NCI-H146 treated with DMSO at 0.1 percent for 48 hours (cell line): ENCODE data around the gene STK35.
A peak's percentile ranks its signal among the peaks of the same experiment; 100 is the strongest.

Experiments used
- DNase-seq: peaks from one replicate; lab custom pipeline; 2025; ENCODE audit not compliant: unreplicated experiment; lab: John Stamatoyannopoulos, UW

The STK35 gene

DNA sequence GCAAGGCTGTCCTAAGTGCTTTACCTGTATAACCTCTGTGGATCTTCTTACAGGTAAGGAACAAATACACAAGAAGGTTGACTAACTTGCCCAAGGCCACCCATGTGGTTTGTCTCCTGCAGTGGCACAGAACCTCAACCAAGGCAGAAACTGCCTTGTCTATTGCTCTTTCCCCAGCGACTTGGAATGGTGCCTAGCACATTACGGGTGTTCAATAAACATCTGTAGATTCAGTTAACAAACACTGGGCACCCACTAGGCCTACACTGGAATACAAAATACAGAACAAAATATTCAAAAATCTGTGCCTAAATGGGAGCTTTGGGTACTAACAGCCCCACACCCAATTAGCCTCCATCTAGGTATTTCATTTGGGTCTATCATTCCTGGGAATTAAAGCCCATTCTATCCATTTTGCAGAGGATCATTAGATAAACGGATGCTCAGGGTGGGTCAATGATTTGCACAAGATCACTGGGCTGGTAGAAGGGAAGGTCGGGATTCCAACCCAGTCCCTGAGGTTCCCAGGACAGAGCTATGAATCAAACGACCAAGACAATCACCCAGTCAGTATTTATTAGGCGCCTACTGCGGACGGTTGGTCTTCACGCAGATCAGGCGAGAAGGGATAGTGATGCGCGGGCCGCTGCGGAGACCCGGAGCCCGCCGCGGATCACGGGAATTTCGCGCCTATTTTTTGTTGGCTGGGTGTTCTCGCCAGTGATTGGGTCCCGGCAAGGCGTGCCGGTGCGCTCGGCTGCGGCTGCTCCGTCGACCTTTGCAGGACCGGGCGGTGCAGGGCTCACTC, at the start of gene STK35:
Gene STK35, plus strand, starts transcription at position 771 of the 808 bp plus-strand sequence. CDS start 55 bp downstream, outside the sequence.
- DNase-seq, result peak; percentile 72

DNA sequence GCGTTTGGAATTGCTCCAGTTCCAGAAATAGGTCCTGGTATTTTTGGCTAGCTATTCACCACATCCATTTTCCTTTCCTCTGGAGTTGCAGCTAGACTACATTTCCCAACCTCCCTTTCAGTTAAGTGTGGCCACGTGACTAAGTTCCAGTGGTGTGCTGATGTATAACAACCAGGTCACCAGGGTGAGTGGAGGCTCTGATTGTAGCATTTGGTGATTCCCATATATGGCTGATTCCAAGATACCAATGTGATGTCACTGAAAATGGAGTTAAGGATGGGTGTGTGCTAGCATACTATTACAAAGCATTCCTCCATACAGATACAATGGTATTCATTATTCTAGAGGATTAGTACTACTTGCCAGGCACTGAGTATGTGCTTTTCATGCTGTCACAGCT, 49.7 kb upstream of the STK35 start:
- DNase-seq, result no peak

DNA sequence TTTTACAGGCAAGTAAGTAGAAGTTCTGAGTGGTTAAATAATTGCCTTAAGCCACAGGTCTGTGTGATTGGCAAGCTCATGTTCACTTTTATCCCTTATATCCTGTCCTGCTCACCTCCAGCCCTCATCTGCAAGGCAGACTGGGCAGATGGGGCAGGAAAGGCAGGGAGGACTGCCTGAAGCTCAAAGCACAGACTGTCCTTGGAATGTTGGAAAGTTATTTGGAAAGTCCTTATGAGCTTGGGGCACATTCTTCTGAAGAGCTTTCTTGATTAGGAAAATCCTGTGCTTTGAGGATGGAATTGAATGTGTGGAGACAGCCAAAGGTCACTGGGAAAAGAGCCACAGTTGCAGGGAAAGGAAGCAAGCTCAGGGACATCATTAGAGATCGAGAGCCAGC, 48.9 kb upstream of the STK35 start:
- no peak for DNase-seq

DNA sequence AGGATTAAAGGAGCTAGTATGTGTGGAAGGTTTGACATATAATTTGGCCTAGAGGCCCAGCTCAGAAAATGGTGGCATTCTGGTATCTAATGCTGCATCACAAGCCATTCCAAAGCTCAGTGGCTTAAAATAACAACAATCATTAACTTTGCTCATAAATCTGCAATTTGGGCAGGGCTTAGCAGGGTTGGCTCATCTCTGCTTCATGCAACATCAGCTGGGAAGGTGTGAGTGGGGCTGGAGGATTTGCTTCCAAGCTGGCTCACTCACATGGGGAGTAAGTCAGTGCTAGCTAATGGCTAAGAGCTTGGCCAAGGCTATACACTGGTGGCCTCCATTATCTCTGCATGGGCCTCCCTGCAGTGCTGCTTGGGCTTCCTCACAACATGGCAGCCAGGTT, 48.0 kb upstream of the STK35 start:
- DNase-seq, result no peak

DNA sequence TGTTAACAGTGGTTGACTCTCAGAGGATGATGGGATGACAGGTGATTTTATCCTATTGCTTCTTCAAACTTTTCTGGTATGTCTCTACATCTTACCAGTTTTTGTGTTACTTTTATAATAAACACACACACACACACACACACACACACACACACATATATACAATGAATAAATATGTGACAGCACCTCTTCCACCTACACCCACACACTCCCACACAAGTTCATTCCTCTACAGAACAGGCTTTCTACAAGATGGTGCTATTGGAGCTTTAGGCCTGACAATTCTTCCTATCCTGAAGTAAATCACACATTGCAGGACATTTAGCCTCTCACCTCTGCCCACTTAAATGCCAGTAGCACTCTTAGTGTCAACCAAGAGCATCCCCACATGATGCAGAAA, 46.7 kb upstream of the STK35 start:
- DNase-seq, result no peak

DNA sequence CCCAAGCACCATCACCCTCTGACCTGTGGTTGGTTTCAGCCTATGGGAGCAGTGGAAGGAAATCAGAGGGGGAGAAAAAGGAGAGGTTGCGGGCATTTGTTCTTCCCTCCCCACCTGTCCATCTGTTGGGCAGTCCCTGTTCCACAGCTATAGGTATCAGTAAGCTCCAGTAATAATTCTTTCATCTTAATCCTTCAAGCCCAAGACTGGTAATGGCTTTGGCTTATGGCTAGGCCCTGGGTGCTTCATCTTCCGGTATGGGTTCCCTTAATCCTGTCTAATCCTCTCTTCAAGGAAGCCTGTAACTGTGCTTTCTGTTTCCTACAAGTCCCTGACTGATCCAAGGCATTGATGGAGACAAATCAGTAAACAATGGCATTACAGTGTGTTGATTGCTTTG, 42.2 kb upstream of the STK35 start:
- no peak for DNase-seq

DNA sequence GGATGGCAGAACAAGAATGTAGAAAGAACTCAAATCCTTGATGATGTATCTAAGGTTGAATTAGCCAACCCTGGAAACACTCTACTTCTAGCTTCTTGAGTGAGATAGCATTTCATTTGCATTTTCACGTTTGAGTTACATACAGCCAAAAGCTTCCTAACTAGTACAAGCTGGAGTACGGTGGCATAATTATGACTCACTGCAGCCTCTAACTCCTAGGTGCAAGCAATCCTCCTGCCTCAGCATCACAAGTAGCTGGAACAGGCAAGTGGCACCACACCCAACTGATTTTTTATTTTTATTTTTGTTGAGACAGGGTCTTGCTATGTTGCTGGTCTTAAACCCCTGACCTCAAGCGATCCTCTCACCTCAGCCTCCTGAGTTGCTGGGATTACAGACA, 36.5 kb upstream of the STK35 start:
- DNase-seq, result no peak

DNA sequence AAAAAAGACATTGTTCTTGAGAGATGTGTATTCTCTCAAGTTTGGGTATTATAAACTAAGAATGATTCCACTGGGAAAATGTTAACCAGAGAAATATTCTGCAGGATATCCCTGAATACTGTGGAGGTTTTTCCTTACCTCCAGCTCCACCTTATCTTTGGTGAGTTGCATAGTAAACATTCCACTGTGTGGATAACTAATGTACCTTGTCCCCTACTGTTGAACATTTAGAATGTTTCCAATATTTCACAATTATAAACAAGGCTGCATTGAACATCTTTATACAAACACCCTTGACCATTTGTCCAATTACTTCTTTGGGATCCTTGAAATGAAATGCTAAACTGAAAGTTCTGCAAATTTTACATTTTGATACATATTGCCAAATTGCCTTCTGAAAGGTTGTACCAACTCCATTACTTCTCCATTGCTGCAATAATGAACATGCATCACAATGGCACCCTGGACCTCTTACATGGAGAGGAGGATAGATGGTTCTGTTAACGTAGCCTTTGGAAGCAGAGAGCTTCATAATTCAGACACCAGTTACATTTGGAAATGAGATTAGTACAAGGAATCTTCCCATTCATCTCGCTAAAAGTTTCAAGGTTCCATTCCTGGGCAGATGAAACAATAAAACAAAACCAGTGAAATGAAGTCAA, 35.0 kb upstream of the STK35 start:
- no peak for DNase-seq

DNA sequence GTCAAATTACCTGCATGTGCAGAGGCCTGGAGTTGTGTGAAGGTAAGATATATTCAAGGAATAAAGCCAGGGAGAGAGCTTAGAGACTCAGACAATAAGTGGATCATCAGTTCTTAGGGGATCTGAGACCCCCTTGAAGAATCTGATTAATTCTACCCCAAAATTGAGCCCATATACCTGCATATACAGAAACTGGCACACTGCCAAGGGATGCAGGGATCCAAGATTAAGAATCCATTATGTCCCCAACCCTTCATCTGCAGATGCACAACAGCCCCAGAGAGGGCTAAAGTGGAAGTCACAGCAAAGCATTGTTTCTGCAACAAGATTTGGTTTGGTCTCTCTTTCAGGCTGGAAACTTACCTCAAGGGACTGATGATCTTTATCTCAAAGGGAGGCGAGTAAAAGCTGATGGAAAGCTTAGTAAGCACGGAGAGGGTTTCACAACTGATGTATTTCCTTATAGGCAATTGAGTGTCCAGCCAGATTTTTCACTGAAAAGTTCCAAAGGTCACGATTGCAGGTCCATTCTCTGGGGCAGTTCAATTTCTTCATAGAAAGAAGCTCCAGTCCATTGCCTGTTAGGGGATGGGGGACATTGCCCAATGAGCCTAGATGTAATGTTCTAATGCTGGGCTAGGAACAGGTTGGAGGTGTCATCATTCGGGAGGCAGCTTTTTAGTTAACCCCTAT, 20.9 kb upstream of the STK35 start:
- DNase-seq, result no peak

DNA sequence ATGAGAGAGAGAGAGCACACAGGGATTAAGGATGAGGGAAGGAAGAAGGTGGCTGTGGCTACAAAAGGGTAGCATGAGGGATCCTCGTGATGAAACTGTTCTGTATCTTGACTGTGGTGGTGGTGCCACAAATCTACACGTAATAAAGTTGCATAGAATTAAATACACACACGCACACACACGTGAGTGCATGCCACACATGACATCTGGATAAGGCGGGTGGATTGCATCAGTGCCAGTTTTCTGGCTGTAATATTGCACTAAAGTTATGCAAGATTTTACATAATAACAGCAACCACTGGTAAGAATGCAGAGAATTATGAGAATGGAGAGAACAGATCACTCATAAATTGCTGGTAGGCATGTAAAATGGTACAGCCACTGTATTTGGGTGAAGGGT, 16.9 kb upstream of the STK35 start:
- no peak for DNase-seq

DNA sequence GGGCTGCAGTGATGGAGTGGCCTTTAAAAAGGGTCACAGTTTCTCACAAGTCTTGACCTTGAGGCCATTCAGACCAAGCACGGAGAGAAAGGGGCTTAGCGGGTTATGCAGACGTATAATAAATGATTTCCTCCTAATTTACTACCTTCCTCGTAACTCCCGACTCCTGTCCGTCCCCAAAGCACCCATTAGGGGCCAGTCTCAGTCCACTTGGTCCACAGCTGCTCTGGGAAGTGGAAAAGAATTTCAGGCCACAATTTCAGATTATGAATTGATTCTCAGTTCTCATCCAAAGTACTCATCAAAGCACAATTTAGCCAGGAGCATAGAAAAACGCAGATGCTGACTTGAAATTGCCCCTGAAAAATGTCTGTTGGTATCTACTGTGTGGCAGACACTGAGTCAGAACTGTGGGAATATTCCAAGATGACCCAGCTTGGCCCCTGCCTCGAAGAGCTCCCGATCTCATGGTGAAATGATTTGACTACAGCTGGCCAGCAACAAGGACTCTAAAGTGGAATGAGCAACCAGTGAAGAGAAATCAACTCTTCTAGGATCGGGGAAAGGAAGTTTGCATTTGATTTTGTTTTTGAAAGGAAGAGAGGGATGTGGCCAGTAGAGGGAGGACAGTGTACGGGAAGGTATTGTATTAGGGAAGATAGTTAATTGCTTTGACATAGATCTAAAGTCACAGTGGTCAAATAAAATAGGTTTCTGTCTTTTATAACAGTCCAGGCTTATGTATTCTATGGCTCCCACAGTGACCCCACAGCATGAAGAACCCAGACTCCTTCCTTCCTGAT, 15.2 kb upstream of the STK35 start:
- no peak for DNase-seq

DNA sequence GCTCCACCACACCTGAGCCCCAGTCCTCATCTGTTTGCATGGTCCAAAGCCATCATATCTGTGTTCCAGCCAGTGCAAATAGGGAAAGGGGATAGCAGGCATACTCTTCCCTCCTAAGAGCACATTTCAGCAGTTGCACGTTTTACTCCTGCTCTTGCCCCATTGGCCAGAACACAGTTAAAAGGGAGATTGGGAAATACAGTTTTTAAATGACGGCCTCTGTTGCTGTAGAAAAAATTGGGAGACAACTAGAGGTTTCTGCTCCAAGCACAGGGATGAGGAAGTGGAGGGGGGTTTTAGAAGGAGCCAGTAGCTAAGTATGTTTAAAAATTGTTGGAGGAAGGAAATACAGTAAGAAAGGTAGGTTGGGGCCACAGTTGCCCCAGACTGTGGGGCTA, 14.6 kb upstream of the STK35 start:
- DNase-seq, result no peak

DNA sequence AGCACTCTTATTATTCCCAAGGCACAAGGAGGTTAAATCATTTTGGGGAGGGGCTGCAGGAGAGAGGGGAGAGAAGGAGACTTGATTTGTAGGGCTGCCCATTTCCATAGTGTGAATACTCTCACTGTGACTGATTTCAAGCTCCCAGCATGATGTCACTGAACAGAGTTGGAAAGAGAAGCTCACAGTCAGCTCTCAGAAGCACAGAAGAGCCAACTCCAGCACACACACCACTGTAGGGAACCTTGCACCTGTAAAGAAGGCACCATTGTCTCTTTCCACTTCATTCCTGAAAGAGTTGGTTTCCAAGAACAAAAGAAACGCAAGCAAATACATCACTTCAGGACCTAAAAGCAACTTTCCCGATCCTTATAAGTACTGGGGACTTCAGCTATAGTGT, 12.7 kb upstream of the STK35 start:
- DNase-seq, result no peak

DNA sequence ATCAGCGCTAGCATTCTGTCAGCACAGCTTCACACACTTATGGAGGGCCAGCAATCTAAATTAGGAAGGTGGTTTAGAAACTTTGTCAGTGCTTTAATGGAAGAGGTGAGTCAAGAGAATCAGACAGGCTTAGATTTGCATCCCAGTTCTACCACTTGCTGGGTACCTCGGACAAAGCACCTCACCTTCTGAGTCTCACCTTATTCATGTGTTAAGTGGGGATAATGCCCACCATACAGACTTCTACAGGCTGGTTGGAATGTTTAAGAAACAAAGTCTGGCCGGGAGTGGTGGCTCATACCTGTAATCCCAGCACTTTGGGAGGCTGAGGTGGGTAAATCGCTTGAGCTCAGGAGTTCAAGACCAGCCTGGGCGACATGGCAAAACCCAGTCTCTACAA, 12.2 kb upstream of the STK35 start:
- DNase-seq, result no peak

DNA sequence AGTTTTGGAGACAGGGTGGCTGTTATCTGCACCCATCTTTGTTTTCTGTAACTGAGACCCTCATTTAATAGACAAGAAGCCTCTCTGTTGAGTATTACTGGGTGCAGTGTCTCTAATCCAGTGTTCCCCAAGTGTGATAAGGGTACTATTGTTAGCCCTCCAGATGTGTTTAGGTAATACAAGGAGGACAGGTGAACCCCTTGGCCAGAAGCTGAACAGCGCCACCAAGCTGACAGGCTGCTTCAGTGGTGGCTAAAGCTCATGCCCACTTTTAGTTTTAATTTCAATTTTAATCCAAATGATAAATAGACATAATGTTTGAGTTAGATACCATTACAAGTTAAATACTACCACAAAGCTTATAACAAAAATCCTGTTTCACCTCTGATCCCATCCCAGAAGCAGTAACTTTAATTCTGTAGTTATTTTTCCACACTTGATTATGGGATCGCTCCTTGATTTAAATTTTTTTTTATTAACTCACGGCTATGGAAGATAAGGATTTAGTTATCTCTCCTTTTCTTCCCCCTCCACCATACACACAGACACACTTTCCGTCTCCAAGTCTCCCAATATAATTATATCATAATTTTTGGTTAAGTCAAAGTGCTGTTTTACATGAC, 8.4 kb upstream of the STK35 start:
- DNase-seq, result peak; percentile 20

DNA sequence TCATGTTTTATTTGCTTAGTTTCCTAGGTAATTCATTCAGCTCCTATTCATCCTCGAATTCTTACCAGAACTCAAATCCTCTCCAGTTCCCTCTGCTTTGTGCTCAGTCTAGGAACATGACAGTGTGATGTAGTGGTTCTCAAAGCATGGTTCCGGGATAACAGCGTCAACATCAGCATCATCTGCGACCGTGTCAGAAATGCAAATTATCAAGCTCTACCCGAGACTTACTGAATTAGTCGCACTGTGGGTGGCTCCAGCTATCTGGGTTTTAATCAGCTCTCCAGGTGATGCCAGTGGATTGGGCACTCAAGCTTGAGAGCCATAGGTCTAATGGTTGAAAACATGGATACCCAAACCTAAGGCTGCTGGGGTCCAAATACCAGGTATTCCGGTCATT, 7.7 kb upstream of the STK35 start:
- no peak for DNase-seq

DNA sequence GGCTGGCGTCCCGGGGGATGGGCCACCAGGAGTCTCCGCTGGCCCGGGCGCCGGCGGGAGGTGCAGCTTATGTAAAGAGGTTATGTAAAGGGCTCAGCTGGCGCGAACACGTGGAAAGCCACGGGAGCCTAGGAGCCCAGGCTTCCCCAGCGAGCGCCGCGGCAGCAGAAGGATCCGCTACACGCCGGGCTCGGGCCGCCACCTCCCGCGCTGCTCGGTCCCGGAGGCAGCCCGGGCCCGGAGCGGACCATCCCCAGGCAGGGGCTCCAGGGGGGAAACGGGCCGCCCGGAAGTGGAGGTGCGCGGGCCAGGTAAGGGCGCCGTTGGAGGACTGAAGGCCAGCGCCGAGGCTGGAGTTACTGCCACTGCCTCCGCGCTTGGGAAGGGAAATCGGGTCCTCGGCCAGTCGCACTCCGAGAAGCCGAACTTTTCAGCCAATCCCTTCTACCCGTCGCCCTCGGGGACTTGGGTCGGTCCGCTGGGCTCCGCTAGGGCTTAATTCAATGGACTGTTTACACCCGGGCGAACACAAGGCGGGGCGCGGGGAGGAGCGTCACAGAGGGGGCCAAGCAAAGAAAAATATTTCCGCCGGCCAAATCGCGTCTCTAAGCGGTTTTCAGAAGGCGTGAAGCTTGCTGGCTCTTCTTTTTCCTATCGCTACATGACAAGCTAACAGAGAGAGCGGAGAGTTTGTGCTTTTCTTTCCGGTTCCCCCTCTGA, 398 bp downstream of the STK35 start:
- DNase-seq, result peak; percentile 90

DNA sequence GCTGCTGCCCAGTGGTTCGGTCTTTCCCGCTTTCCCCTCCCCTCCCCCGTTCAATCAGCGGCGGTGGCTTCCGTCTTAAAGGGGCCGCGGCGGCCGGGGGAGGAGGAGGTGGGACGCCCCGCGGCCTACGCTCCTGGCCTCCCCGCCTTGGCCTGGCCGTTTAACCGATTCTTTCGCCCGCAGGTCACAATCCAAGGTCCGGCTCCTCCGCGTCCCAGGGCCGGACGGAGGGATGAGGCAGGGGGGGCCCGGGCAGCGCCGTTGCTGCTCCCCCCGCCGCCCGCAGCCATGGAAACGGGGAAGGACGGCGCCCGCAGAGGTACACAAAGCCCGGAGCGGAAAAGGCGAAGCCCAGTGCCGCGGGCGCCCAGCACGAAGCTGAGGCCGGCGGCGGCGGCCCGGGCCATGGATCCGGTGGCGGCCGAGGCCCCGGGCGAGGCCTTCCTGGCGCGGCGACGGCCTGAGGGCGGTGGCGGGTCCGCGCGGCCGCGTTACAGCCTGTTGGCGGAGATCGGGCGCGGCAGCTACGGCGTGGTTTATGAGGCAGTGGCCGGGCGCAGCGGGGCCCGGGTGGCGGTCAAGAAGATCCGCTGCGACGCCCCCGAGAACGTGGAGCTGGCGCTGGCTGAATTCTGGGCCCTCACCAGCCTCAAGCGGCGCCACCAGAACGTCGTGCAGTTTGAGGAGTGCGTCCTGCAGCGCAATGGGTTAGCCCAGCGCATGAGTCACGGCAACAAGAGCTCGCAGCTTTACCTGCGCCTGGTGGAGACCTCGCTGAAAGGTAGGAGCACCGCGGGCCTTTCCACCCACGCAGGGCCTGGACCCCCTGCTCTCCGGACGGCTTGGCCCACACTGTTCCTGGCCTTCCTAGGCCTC, 1.2 kb downstream of the STK35 start:
- DNase-seq, result peak; percentile 90

DNA sequence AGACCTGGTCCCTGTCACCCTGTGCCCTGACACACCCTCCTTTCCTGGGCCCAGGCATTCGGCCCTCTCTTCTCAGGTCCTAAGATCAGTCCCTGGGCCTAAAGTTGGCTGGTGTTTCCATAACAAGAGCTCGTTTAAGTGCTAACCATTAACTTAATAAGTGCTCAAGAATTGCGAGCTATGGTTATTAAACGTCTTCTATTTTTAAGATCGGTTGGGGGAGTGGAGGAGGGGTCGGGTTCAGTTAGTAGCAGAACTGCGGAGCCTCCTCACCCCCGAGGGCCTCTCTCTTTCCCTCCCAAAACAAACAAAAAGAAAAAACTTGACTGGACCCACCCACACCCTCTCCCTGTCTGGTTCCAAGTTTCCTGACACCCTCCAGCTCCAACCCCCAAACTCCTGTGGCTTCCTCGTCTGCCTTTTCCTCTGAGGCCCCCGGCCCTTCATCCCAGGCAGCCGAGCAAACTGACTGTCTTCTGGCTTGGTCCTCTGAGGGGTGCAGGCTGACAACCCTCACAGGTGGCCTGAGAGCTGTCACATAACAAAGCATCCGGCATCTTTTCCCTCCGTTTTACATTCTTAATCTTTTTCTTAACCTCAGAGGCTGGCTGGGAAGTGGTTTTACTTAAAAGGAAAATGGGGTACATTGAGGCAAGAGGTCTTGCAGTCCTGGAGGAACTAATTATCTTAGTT, 2.0 kb downstream of the STK35 start:
- DNase-seq, result peak; percentile 25
